ENCODE data around the gene NOXO1.

Gene NOXO1

DNA sequence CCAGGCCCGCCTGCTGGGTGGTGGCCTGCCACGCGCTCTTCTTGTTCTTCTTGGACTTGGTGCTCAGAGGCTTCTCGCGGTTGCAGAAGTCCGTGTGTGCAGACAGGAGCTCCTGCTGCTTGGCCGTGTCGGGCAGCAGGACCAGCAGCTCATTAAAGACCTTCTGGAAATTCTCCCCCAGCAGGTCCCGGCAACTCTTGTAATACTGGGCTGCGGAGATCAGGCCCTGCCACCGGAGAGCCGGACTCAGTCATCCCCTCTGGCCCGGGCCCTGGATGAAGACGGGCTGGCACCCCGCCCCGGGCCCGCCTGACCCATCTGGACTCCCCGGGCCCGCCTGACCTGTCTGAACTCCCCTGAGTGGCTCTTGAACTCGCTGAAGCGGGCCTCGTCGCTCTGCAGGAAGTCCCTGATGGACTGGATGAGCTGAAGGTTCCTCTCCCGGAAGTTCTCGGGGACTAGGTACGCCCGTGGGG, 17.1 kb upstream of the NOXO1 start:
- in situ Hi-C loops (cut with HindIII; ENCODE audit: low sequenced_read_pairs): no loop called here

DNA sequence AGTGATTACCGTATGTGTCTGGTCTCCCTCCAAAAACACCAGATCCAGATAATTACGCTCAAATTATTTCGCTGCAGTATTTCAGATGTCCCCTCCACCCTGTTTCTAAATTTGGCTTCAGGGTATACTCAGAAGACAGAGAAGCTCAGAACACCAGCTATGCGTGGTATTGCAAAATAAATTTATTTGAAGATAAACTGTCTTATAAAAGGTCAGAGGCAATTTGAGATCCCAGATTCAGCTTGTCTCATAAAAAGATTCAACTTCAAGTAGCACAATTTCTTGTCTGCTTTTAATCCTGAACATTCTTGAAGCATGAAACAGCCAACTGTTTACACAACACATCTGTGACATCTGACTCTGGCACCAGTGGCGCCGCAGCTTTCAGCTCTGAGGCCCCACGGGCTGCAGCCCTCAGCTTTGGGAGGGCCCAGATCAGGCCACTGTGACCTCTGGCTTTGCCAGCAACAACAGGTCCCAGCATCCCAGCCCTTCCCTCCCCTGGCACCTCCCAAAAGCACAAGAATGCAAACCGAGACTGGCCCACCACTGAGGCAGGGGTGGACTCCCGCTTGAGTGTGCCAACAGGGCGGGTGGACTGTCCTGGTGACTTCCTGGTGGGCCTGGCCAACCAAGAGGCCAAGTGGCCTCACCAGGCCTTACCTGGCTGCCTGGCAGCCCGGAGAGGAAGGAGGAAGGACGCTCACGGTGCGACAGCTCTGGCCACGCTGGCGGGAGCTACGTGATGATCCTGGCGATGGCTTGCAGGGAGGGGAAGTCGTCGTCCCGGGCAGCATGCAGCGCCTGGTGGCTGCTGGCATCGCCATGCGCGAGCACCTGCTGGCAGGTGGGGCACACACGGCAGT, 16.5 kb upstream of the NOXO1 start:
- in situ Hi-C loops (cut with HindIII; ENCODE audit: low sequenced_read_pairs): no loop called here

DNA sequence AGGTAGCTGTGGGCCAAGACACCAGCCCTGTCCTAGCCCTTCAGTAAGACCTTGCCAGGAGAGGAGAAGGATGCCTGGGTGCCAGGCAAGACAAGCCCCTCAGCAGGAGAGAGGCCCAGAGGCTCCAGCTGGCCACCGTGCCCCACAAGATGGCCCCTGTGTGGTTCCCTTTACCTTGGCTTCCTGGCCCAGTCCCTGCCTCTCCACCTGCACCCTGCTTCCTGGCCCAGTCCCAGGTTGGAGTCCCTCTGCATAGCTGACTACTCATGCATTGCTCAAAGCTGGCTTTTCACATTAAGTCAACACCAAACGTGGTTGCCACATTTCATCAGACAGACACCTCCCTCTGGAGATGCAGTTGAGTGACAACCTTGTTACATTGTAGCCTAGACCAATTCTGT, 12.5 kb upstream of the NOXO1 start:
- in situ Hi-C loops (cut with HindIII; ENCODE audit: low sequenced_read_pairs): no loop called here

DNA sequence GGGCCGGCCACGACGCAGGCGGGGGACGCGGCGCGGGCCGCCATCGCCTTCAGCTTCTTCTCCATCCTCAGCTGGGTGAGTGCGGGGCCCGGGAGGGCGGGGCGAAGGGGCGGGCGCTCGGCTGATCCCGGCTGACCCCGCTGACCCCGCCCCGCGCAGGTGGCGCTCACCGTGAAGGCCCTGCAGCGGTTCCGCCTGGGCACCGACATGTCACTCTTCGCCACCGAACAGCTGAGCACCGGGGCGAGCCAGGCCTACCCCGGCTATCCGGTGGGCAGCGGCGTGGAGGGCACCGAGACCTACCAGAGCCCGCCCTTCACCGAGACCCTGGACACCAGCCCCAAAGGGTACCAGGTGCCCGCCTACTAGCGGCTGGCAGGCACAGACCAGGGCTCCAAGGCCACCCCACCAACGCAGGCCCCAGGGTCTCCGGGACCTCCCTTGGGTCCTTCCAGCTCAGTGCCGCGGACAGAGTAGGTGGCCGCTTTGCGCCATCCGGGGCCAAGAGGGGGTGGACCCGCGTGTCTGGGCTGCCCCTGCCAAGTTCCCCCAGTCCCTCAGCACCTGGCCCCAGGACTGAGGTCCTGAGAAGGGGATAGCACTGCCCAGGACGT, 11.5 kb upstream of the NOXO1 start:
- in situ Hi-C loops (cut with HindIII; ENCODE audit: low sequenced_read_pairs): no loop called here

DNA sequence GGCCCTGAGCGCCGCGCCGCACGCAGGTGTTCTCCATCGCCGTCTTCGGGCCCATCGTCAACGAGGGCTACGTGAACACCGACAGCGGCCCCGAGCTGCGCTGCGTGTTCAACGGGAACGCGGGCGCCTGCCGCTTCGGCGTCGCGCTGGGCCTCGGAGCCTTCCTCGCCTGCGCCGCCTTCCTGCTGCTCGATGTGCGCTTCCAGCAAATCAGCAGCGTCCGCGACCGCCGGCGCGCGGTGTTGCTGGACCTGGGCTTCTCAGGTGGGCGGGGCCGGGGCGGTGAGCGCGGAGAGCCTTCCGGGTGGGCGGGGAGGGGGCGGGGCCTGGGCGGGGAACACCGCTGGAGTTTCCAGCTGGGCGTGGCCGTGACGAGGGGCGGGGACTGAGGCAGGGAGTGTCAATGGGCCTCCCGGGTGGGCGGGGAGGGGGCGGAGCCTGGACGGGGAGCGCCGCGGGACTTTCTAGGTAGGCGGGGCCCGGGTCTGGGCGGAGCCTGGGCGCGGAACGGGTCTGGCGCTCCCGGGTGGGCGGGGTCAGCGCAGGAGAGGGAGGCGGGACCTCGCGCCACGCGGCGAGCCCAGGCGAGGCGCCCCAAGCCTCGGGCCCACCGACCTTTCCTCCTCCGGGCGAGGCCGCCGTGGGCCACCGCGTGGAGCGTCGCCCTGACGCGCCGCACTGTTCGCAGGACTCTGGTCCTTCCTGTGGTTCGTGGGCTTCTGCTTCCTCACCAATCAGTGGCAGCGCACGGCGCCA, 10.9 kb upstream of the NOXO1 start:
- in situ Hi-C loops (cut with HindIII; ENCODE audit: low sequenced_read_pairs): no loop called here

DNA sequence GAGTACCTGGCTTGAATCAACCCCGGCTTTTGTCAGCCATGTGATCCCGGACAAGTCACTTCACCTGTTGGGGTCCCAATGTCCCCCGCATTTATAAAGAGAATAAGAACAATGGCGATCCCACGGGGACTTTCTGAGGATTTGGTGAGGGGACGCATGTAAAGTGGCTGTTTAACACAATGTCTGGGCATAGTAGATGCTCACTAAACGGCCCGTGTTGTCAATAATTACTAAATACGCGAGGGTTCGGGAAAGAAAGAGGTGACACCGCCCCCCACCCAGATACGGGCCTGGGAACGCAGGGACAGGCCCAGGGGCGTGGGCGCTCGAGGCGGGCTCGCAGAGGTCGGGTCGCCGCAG, 10.3 kb upstream of the NOXO1 start:
- in situ Hi-C loops (cut with HindIII; ENCODE audit: low sequenced_read_pairs): no loop called here

DNA sequence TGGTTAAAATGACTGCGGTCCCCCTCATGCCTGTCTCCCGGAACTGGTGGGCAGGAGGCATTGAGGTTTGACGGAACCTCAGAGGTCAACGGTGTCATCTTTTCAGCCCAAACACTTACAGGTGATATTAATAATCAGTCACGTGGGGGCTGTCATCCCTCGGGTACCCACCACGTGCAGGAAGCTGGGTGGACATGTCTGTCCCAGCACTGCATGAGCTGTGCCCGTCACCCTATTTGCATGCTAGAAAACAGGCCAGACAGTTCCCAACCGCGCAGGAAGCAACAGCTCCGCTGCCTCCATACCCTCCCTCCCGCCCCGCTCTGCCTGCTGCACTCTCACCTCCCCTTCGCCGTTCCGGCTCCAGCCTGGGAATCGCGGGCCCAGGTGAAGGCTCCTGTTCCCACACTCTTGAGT, 9.9 kb upstream of the NOXO1 start:
- in situ Hi-C loops (cut with HindIII; ENCODE audit: low sequenced_read_pairs): no loop called here

DNA sequence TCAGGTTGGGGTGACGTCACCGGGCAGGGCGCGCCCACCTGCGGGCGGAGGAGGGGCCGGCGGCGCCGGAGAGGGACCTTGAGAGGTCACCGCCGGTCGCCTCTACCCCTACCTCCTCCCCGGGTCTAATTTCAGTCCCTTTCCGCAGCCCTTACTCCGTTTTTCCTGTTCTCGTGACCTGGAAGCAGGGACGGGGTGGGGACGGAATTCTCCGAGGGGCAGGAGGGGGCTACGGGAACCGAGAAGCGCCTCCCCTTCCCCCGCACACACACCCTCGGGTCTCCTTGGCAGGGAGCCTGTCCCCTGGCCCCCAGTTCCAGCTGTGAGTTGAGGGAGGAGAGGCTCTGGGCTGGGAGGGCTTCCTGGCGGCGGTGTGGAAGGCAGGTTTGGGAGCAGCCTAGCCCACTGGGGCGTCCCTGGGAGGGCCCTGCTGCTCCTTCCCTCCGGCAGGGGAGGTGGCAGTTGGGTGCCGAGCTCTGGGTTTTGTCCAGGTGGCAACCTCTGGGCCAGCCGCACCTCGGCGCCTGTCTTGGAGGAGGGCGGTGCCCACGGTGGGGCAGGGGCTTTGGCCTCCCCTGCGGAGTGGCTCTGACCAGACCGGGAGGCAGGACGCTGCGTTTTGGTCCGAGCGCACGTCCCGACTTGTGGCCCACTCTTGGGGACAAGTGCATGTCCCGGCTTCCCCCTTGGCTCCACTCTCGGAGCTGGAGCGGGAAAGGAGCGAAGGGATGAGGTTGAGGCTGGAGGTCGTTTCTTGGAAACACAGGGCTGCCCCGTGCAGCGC, 9.3 kb upstream of the NOXO1 start:
- in situ Hi-C loops (cut with HindIII; ENCODE audit: low sequenced_read_pairs): no loop called here

DNA sequence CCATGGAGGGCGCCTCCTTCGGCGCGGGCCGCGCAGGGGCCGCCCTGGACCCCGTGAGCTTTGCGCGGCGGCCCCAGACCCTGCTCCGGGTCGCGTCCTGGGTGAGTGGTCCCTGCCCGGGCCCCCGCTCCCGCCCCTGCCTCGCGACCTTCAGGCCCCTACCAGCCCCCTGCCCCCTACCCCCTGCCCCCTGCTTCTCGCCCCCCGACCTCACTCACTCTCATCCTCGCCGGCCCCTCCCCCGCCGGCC, 8.8 kb upstream of the NOXO1 start:
- in situ Hi-C loops (cut with HindIII; ENCODE audit: low sequenced_read_pairs): no loop called here

DNA sequence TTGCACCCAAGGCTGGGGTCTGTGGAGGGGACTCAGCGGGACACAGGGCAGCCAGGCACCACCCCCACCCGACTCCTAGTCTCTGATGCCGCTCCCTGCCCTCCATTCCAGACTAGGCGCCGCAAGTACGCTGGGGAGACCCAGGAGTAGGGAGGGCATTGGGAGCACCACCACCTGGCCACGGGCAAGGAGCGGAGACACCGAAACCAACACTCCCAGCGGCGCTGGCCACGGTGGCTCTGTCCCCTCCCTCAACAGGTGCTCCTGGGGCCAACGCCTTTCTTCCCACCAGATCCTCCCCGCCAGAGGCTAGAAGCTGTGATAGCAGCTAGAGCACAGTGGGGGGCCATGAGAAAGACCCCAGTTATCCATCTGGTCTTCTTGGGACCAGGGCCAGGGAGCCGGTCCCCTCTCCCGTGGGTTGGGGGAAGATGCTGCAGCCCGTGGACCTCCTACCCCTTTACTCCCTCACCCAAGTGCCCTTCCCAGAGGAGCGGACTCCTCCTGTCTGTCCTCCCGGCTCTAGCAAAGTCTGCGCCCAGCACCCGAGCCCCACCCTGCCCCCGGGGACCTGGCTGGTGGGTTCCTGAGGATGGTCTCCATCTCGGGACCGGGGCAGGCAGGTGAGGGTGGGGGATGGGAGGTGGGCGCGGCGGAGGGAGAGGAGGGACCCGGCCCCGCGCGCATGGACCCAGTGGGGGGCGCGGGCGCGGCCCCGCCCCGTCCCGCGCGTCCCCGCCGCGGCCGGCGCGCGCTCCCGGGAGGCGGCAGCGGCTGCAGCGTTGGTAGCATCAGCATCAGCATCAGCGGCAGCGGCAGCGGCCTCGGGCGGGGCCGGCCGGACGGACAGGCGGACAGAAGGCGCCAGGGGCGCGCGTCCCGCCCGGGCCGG, 8.2 kb upstream of the NOXO1 start, which contains the start of gene SYNGR3:
SYNGR3 (plus strand) TSS at position 762 of the 892 bp plus-strand sequence. CDS start 133 bp downstream, outside the sequence.
- in situ Hi-C loops (cut with HindIII; ENCODE audit: low sequenced_read_pairs): no loop called here

DNA sequence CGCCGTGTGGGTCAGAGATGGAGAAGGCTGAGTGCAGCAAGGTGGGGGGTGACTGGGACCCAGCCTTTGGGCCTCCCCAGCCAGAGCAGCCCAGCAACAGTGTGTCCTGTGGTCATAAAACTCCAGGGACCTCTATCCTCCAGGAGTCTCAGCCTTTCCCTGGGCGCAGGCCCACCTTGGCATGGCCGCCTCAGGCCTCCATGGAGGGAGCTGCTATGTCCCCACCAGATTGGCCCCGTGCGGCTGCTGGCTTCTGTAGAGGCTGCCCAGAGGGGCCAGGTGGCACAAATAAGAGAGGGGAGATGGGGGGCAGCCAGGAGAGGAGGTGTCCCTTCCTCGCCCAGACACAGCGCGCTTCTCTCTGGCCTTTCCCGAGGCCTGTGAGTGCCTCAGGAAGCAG, 5.9 kb upstream of the NOXO1 start:
- in situ Hi-C loops (cut with HindIII; ENCODE audit: low sequenced_read_pairs): no loop called here

DNA sequence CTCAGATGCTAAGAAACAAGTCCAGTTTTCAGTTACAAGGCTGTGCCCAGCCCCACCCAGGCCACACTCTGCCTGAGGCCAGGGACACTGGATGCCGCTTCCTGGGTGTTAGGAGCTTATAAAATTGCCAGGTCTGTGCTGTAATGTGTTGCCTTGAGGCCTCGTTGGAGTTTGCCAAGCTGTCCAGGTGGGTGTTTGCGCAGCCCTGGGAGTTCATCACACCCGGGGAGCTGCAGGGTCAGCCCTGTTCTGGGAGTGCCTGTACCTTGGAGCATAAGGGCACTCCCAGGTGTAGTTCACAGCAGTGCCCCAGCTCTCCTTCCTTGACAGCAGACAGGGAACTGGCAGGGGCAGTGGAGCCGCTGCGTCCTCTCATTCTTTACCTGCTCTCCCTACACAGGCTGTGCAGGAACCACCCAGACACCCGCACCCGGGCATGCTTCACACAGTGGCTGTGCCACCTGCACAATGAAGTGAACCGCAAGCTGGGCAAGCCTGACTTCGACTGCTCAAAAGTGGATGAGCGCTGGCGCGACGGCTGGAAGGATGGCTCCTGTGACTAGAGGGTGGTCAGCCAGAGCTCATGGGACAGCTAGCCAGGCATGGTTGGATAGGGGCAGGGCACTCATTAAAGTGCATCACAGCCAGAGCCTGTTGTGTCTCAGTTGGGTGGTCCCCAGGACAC, 4.3 kb upstream of the NOXO1 start:
- in situ Hi-C loops (cut with HindIII; ENCODE audit: low sequenced_read_pairs): no loop called here

DNA sequence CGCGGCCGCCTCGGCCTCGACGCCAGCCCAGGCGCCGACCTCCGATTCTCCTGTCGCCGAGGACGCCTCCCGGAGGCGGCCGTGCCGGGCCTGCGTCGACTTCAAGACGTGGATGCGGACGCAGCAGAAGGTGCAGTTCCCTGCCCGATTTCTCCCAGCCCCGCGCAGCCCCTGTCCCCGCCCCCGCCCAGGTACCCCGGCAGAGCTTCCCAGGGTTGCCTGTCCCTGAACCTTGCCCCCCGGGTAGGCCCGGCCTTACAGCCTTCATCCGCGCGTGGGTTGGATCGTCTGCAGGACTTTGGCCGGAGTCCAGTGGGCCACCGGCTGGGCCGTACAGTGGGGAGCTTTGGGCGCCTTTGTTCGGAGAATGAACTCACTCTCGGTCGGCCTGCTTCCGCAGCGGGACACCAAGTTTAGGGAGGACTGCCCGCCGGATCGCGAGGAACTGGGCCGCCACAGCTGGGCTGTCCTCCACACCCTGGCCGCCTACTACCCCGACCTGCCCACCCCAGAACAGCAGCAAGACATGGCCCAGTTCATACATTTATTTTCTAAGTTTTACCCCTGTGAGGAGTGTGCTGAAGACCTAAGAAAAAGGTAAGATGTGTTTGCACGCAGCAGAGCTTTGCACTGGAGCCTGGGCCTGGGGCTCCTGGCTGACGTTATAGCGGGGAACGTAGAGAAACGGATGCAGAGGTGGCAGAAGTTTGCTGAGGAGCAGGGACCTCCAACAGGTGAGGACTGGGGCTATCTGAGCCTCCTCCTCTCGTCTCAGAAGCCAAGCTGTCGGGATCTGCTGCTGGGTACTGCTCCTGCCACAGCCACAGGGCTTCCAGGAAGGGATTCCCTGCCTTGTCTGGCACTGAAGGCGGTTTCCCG, 3.3 kb upstream of the NOXO1 start:
- in situ Hi-C loops (cut with HindIII; ENCODE audit: low sequenced_read_pairs): no loop called here

DNA sequence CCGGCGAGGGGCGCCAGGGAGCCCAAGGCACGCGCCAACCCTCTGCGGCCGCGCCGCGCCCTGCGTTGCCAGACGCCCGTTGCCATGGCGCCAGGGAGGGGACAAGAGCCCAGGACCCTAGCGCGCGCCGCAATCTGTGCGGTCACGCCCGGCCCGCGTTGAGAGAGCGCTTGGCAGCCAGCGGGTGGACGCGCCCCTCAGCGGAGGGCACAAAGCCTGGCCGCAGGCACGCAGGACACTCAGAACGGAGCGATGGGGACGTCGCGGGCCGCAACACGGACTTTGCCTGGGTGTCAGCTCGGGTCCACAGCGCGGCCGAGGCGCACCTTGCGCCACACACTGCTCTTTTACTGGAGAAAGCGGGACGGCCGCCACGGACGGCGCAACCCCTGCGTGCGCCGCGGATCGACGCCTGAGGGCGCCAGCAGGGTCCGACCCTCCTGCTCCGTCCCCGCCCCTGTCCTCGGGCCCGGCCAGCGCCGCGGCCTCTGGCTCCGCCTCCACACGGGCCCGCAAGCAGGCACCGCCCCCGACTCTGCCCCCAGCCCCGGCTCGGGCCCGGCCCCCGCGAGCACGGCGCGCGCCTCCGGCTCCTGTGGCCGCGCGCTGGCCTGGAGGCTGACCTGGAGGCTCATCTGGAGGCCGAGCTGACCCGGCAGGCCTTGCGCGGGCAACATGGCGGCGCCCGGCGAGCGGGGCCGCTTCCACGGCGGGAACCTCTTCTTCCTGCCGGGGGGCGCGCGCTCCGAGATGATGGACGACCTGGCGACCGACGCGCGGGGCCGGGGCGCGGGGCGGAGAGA, 2.5 kb upstream of the NOXO1 start, which contains the start of gene GFER:
GFER (plus strand) TSS at position 650 of the 803 bp plus-strand sequence; CDS start at position 676, 26 bp downstream.
- in situ Hi-C loops (cut with HindIII; ENCODE audit: low sequenced_read_pairs): no loop called here

DNA sequence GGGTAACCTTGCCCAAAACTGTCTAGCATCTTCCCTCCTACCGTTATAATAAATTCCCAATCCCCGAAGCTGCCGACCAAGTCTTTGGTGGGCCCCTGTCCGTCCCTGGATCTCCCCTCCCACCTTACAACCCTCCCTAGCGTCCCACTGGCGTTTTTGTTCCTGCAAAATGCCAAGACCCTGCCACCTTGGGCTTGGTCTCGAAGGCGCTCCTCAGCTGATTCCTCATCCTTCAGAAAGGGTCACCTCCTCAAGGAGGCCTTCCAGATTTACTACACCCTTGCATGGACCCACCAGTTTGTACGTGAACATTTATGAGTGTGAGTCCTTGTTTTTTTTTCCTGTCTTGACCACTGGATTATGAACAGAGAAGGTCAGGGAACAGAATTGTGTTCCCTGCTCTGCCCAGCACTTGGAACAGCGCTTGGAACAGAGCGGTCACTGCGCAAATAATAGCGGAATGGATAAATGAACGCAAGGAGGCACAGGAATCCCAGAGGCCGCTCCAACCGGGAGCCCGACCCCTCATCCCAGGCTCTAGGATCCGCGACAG, 1.8 kb upstream of the NOXO1 start:
- in situ Hi-C loops (cut with HindIII; ENCODE audit: low sequenced_read_pairs): no loop called here

DNA sequence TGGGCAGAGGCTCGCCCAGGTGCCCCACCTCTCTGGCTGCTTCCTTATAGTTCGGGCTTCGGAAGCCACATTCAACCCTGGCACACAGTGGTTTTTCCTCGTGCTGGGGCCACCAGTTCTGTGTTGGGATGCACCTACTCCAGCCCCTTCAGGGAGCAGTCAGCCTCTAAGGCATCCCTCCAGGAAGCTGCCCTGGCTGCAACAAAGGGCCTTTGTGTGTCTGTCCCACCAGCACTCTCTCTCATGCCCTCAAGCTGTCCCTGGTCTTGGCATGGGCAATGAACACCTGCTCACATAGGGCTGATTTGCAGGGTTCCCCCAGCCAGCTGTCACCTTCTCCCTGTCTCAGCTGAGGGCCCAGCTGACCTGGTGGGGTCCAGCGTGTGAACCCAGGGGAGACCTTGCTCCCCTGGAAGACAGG, 754 bp upstream of the NOXO1 start:
- in situ Hi-C loops (cut with HindIII; ENCODE audit: low sequenced_read_pairs): no loop called here

DNA sequence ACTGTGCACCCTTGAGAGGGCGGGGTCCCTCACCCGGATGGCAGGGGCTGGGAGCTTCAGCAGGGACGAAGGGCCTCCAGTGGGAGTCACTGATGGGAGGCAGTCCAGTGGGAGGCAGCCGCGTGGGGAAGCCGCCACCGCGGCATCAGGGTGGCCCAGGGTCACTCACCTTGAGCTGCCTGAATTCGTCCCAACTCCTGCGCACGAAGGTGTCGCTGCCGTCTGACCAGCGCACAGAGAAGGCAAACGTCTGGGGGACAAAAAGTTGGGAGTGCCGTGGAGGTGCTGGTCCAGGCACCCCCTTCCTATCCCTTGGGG, 540 bp downstream of the NOXO1 start:
- in situ Hi-C loops (cut with HindIII; ENCODE audit: low sequenced_read_pairs): no loop called here
